ENCODE measurements around the gene SLC5A9.
A peak's percentile ranks its signal among the peaks of the same experiment; 100 is the strongest.

The SLC5A9 gene

GRCh38 chr1:48248356-48248755 is 25.8 kb downstream of the SLC5A9 start:
- no peak for TF ChIP-seq CTCF (IDR thresholded peaks at IDR 0.05; ENCODE audit: control insufficient read depth, extremely low read depth, insufficient read depth)
- no peak for DNase-seq (ENCODE audit: low read depth)
- no peak overlapping the region for H3K4me3 ChIP-seq (ENCODE audit: low read depth, low read length)

DNA sequence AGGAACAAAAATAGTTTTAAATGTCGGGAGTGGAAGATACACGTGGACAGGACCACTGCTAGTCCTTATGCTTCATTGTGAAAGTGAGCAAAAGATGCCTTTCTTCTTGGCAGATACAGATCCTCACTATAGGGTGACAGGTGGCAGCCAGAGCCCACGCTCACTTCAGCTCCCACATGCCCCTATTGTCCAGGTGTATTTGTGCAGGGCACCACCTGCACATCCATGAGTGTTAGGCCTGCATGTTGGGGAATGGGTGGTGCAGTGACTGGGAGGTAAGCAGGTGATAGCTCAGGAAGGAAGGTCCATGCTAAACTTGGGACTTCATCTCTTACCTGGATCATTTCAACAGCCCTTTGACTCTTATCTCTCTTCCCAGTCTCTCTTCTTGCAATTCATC is 27.4 kb downstream of the SLC5A9 start:
- no peak for DNase-seq (ENCODE audit: low read depth)
- no peak for TF ChIP-seq CTCF (IDR thresholded peaks at IDR 0.05; ENCODE audit: control insufficient read depth, extremely low read depth, insufficient read depth)
- no peak overlapping the region for H3K4me3 ChIP-seq (ENCODE audit: low read depth, low read length)

GRCh38 chr1:48250572-48250971 is 28.1 kb downstream of the SLC5A9 start:
- H3K4me3 ChIP-seq (ENCODE audit: low read depth, low read length): no peak overlapping the region
- TF ChIP-seq CTCF (IDR thresholded peaks at IDR 0.05; ENCODE audit: control insufficient read depth, extremely low read depth, insufficient read depth): no peak
- no peak for DNase-seq (ENCODE audit: low read depth)

DNA sequence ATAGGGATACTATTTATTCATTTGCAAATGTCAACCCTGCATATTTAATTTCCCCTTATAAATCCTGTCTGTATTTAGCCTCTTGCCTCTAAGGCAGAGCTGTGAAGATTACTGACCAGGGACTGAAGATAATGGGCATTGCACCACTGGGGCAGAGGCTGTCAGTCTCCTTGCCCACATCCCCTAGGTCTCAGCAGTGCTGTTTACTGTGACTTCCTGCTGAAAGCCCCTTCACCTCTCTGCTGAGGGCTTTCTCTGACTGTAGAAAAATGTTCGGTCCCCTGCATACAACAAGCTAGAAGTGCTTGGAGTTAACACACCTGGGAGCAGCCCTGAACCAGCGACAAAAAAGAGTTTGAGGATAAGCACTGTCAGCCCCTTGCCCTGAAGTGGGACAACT is 28.8 kb downstream of the SLC5A9 start:
- no peak overlapping the region for H3K4me3 ChIP-seq (ENCODE audit: low read depth, low read length)

GRCh38 chr1:48251821-48252220 is 29.3 kb downstream of the SLC5A9 start:
- no peak for DNase-seq (ENCODE audit: low read depth)
- no peak overlapping the region for H3K4me3 ChIP-seq (ENCODE audit: low read depth, low read length)
- no peak for TF ChIP-seq CTCF (IDR thresholded peaks at IDR 0.05; ENCODE audit: control insufficient read depth, extremely low read depth, insufficient read depth)

More for the DNA sequence above, 28.8 kb downstream of the SLC5A9 start:
- peak; percentile 26 for DNase-seq (ENCODE audit: low read depth)
- TF ChIP-seq CTCF (IDR thresholded peaks at IDR 0.05; ENCODE audit: control insufficient read depth, extremely low read depth, insufficient read depth): no peak

GRCh38 chr1:48254254-48254653 is 31.7 kb downstream of the SLC5A9 start:
- no peak for DNase-seq (ENCODE audit: low read depth)
- no peak for TF ChIP-seq CTCF (IDR thresholded peaks at IDR 0.05; ENCODE audit: control insufficient read depth, extremely low read depth, insufficient read depth)
- no peak overlapping the region for H3K4me3 ChIP-seq (ENCODE audit: low read depth, low read length)

- H3K4me3 ChIP-seq (ENCODE audit: low read depth, low read length): no peak overlapping the region
- DNase-seq (ENCODE audit: low read depth): no peak
- no peak for TF ChIP-seq CTCF (IDR thresholded peaks at IDR 0.05; ENCODE audit: control insufficient read depth, extremely low read depth, insufficient read depth)
Observed at GRCh38 chr1:48258106-48258505, 35.6 kb downstream of the SLC5A9 start.
